ENCODE results near the gene ZNF865. TPM values are rescaled to one million over a fixed set of nuclear protein-coding genes. Genes with fewer than 3 reads are reported as not detected.

The ZNF865 gene
- total RNA-seq, 1 experiment from 2014 or later: 21.7 TPM

- DNase-seq (ENCODE audit: low spot score): no peak
- Mint-ChIP-seq H3K9me3 (peaks cover 4% of the 10 kb centered on the region), H3K4me1 (peaks cover 26% of the 10 kb centered on the region), H3K27ac (peak overlapping the region; percentile 74; the same call in 1 of the 2 replicates), H3K4me3 (peak overlapping the region; percentile 89), H3K36me3 (peaks cover 17% of the 10 kb centered on the region), H3K27me3 (ENCODE audit: low read depth) (peaks cover 9% of the 10 kb centered on the region)
- no peak for ATAC-seq
- TF ChIP-seq CREM (CRISPR knock-in tag; IDR thresholded peaks at IDR 0.05) (no peak), MYBL2 (CRISPR knock-in tag; IDR thresholded peaks at IDR 0.05) (no peak), ZNF263 (CRISPR knock-in tag; IDR thresholded peaks at IDR 0.05; ENCODE audit: low read depth) (no peak)
- ChIA-PET POLR2A (no interaction called here), CTCF (interaction anchor here (2.6 kb wide), 1 partner anchor 12 kb away, joined by 11 read pairs; no protein-coding TSS in a partner anchor)
These were observed 38.4 kb downstream of the ZNF865 start for GRCh38 chr19:55643887-55644176.

- CTCF ChIA-PET: interaction anchor here (1.4 to 2.6 kb wide), 2 partner anchors 10 to 12 kb away, joined by 3 to 11 read pairs; partner anchors contain the start of gene U2AF2
- DNase-seq (ENCODE audit: low spot score): no peak
- ATAC-seq: no peak
- POLR2A ChIA-PET: no interaction called here
- Mint-ChIP-seq H3K27me3 (ENCODE audit: low read depth) (peaks cover 9% of the 10 kb centered on the region), H3K9me3 (no peaks in the 10 kb centered on the region), H3K27ac (peak overlapping the region; percentile 74; the same call in 1 of the 2 replicates), H3K4me1 (peaks cover 24% of the 10 kb centered on the region), H3K36me3 (peaks cover 13% of the 10 kb centered on the region), H3K4me3 (peak overlapping the region; percentile 89)
- no peak for TF ChIP-seq TEAD1 (CRISPR knock-in tag; IDR thresholded peaks at IDR 0.05)
- TF ChIP-seq MYBL2 (CRISPR knock-in tag; IDR thresholded peaks at IDR 0.05): no peak
- TF ChIP-seq FOXJ3 (CRISPR knock-in tag; IDR thresholded peaks at IDR 0.05; ENCODE audit: borderline replicate concordance): no peak
- no peak for TF ChIP-seq ELF4 (CRISPR knock-in tag; IDR thresholded peaks at IDR 0.05; ENCODE audit: low read depth)
- no peak for TF ChIP-seq ZNF281 (CRISPR knock-in tag; IDR thresholded peaks at IDR 0.05)
- TF ChIP-seq ZNF532 (CRISPR knock-in tag; IDR thresholded peaks at IDR 0.05; ENCODE audit: borderline replicate concordance): no peak
- TF ChIP-seq NR1H2 (CRISPR knock-in tag; IDR thresholded peaks at IDR 0.05): no peak
- no peak for TF ChIP-seq ZSCAN18 (CRISPR knock-in tag; IDR thresholded peaks at IDR 0.05)
- TF ChIP-seq ZNF138 (CRISPR knock-in tag; conservative IDR thresholded peaks at IDR 0.05): no peak
- no peak for TF ChIP-seq ATF1 (CRISPR knock-in tag; IDR thresholded peaks at IDR 0.05)
- TF ChIP-seq HMGXB4 (CRISPR knock-in tag; IDR thresholded peaks at IDR 0.05): no peak
- TF ChIP-seq TEAD4 (CRISPR knock-in tag; IDR thresholded peaks at IDR 0.05): no peak
- TF ChIP-seq NR2C2 (CRISPR knock-in tag; IDR thresholded peaks at IDR 0.05): no peak
- no peak for TF ChIP-seq NR3C1 (CRISPR knock-in tag; conservative IDR thresholded peaks at IDR 0.05; ENCODE audit: low read depth)
- TF ChIP-seq ARID4B (CRISPR knock-in tag; IDR thresholded peaks at IDR 0.05; ENCODE audit: borderline replicate concordance): no peak
- TF ChIP-seq SP1 (CRISPR knock-in tag; conservative IDR thresholded peaks at IDR 0.05): no peak
- no peak for TF ChIP-seq ZNF671 (CRISPR knock-in tag; IDR thresholded peaks at IDR 0.05)
These were observed 38.9 kb downstream of the ZNF865 start for GRCh38 chr19:55644191-55644833.
